ENCODE data around the gene LRIG3.
"Not testable (repeated sequence)": the region's sequence is repeated elsewhere in the genome, so short reads cannot be mapped to it uniquely, and the experiment has no call there.

Gene LRIG3

GRCh38 chr12:58896278-58896677, 24.0 kb downstream of the LRIG3 start:
- peak; percentile 59 for DNase-seq

- no peak for DNase-seq
These were observed 25.3 kb downstream of the LRIG3 start for GRCh38 chr12:58895053-58895452.

- no peak for DNase-seq
These were observed 26.3 kb downstream of the LRIG3 start for GRCh38 chr12:58894040-58894439.

- DNase-seq, result no peak
These were observed 26.8 kb downstream of the LRIG3 start for GRCh38 chr12:58893495-58893894.

- DNase-seq, result no peak
These were observed 30.7 kb downstream of the LRIG3 start for GRCh38 chr12:58889557-58889956.

- peak; percentile 85 for DNase-seq
These were observed 32.0 kb downstream of the LRIG3 start for GRCh38 chr12:58888131-58888783.

GRCh38 chr12:58887068-58887467, 33.2 kb downstream of the LRIG3 start:
- DNase-seq, result no peak

- no peak for DNase-seq
These were observed 33.8 kb downstream of the LRIG3 start for GRCh38 chr12:58886474-58886873.

GRCh38 chr12:58884916-58885315, 35.4 kb downstream of the LRIG3 start:
- no peak for DNase-seq

GRCh38 chr12:58883576-58884334, 36.5 kb downstream of the LRIG3 start:
- no peak for DNase-seq

GRCh38 chr12:58882826-58883225, 37.5 kb downstream of the LRIG3 start:
- no peak for DNase-seq

GRCh38 chr12:58881816-58882215, 38.5 kb downstream of the LRIG3 start:
- no peak for DNase-seq

- DNase-seq, result no peak
These were observed 39.7 kb downstream of the LRIG3 start for GRCh38 chr12:58880639-58881038.

- DNase-seq, result no peak
These were observed 43.0 kb downstream of the LRIG3 start for GRCh38 chr12:58877243-58877743.

GRCh38 chr12:58873496-58873895, 46.8 kb downstream of the LRIG3 start:
- no peak for DNase-seq

GRCh38 chr12:58871556-58871955, 48.7 kb downstream of the LRIG3 start:
- no peak for DNase-seq

GRCh38 chr12:58870595-58870994, 49.7 kb downstream of the LRIG3 start:
- DNase-seq, result no peak

- no peak for DNase-seq
These were observed 59.5 kb downstream of the LRIG3 start for GRCh38 chr12:58860788-58861240.

- DNase-seq, result no peak
These were observed 60.1 kb downstream of the LRIG3 start for GRCh38 chr12:58860056-58860787.

- DNase-seq, result no peak
These were observed 62.3 kb downstream of the LRIG3 start for GRCh38 chr12:58858030-58858429.

GRCh38 chr12:58857206-58857605, 63.1 kb downstream of the LRIG3 start:
- DNase-seq, result peak; percentile 5

- DNase-seq, result not testable (repeated sequence)
These were observed 64.7 kb downstream of the LRIG3 start for GRCh38 chr12:58855630-58856029.

GRCh38 chr12:58850826-58851225, 69.5 kb downstream of the LRIG3 start:
- DNase-seq, result no peak
